ENCODE measurements around the gene MGAT2. TPM values are rescaled to one million over a fixed set of nuclear protein-coding genes. Genes with fewer than 3 reads are reported as not detected.
"Not testable (repeated sequence)": the region's sequence is repeated elsewhere in the genome, so short reads cannot be mapped to it uniquely, and the experiment has no call there.

MGAT2 gene
- polyA plus RNA-seq, 3 donors = 17.4 to 29.3 (median 20.6) TPM

DNA sequence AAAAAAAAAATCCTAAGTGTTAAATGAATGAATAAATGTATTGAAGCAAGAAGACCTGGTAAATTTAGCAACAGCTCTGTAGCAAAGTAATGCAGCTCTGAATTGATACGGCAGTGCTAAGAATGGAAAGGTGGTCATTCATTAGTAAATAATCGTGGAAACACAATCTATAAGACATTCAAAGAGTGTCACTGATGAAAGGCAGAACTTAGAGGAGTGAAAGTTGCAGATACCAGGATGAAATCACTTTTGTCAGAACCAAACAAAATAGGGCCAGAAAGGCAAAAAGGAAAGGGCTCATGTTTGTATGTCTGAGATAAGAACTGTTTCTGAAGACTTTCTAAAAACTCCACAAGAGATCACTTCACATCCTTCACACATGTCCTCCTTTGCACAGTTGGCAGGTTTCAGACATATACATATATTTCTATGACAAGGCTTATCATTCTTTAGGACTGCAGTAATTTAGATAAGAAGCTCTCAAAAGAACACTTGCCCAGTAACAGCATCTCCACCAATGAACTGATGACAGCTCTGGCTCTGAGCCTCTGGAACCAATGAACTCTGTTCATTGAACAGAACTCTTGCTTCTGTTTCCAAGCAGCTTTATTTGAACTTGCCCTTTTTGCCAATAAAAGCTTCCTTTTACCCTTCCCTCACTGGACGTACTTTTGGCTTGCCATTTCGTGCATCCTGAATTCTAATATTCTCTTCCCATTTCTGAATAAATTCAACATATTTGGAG lies 26.1 kb upstream of the MGAT2 start:
- no peak for DNase-seq

- DNase-seq = no peak
Measured at GRCh38 chr14:49598189-49598484, 22.5 kb upstream of the MGAT2 start.

GRCh38 chr14:49598485-49599300 lies 21.9 kb upstream of the MGAT2 start, which contains the start of gene LRR1:
TSS of gene LRR1 (plus strand) at chr14:49598940. CDS start at chr14:49599021, 81 bp downstream.
- peak; percentile 83 for DNase-seq

DNA sequence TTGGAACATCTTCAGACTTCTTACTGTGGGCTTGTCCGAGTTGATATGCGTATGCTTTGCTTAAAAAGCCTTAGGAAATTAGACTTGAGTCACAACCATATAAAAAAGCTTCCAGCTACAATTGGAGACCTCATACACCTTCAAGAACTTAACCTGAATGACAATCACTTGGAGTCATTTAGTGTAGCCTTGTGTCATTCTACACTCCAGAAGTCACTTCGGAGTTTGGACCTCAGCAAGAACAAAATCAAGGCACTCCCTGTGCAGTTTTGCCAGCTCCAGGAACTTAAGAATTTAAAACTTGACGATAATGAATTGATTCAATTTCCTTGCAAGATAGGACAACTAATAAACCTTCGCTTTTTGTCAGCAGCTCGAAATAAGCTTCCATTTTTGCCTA lies 13.0 kb upstream of the MGAT2 start:
- DNase-seq = no peak

DNA sequence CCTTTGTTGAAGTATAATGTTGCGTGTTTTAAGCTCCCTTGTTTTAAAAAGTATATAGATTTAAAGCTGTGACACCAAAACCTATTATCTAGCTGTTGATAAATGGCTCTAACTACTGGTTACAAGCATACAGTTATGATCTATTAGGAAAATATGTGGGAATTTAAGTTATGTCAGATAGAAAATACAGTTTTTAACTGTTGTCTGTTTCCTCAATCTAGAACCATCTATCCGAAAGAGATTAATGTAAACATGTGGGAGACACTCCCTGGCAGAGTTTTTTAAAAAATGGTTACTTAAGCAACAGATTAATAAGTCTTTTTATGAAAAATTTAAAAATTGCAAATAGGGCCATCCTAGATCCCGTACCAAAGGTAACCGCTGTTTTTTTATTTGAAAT lies 8.3 kb upstream of the MGAT2 start:
- no peak for DNase-seq

DNA sequence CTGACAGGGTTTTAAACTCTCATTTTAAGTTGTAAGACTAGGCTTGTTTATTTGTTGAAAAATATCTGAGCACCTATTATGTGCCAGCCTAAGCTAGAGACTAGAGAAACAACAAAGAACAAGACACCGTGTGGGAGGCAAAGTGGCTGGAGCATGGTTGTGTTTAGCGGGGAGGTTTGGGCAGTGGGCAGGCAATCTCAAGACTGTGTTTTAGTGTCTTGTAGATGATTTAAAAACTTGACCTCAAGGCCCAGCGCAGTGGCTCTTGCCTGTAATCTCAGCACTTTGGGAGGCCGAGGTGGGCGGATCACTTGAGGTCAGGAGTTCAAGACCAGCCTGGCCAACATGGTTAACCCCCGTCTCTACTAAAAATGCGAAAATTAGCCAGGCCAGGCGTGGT lies 7.9 kb upstream of the MGAT2 start:
- DNase-seq = no peak

- DNase-seq = no peak
Measured at GRCh38 chr14:49614196-49614595, 6.4 kb upstream of the MGAT2 start.

GRCh38 chr14:49615776-49616175 lies 4.8 kb upstream of the MGAT2 start:
- no peak for DNase-seq

DNA sequence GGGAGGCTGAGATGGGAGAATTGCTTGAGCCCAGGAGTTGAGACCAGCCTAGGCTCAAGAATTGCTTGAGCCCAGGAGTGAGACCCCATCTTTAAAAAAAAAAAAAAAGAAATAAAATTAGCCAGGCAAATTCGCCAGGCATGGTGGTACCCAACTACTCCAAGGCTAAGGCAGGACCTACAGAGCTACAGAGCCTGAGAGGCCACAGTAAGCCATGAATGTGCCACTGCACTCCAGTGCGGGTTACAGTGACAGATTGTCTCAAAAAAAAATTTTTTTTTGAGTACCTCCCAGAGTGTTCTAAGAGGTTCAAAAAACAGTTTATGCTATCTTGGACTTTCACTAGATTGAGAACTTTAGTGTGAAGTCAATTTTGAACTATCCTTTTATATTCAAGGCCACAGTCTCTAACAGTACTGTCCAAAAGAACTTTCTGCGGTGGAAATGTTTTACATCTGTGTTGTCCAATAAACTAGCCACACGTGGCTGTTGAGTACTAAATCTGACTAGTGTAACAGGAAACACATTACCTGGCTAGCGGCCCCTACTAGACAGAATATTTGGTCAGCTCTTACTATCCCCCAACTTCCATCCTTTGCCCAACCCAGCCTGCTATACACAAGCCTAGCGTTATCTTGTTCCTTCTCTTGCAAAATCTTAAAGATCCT lies 2.6 kb upstream of the MGAT2 start:
- no peak for DNase-seq

- not testable (repeated sequence) for DNase-seq
Measured at GRCh38 chr14:49619273-49619672, 1.3 kb upstream of the MGAT2 start.

DNA sequence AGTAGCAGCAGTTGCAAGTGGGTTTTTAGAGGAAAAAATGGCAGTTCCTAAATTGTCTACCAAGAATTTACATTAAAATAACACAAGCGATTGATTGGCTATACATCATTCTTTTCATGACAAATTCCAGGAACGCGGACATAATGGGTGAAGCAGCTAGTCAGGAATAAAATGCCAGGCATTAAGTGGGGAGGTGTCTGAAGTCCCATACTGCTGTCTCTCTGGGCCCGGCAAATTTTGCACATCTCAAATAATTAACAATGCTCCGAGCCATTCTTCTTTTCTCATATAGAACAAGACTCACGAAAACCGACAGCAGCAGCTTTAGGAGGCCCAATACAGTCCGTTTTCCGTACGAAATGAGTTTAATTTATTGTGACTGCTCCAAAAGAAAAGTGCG lies 869 bp upstream of the MGAT2 start:
- DNase-seq = no peak

GRCh38 chr14:49621114-49621881 lies 699 bp downstream of the MGAT2 start:
- DNase-seq = peak; percentile 67

GRCh38 chr14:49622022-49622607 lies 1.5 kb downstream of the MGAT2 start:
- no peak for DNase-seq

GRCh38 chr14:49623387-49623786 lies 2.8 kb downstream of the MGAT2 start:
- no peak for DNase-seq

- DNase-seq = no peak
Measured at GRCh38 chr14:49623941-49624839, 3.6 kb downstream of the MGAT2 start.

DNA sequence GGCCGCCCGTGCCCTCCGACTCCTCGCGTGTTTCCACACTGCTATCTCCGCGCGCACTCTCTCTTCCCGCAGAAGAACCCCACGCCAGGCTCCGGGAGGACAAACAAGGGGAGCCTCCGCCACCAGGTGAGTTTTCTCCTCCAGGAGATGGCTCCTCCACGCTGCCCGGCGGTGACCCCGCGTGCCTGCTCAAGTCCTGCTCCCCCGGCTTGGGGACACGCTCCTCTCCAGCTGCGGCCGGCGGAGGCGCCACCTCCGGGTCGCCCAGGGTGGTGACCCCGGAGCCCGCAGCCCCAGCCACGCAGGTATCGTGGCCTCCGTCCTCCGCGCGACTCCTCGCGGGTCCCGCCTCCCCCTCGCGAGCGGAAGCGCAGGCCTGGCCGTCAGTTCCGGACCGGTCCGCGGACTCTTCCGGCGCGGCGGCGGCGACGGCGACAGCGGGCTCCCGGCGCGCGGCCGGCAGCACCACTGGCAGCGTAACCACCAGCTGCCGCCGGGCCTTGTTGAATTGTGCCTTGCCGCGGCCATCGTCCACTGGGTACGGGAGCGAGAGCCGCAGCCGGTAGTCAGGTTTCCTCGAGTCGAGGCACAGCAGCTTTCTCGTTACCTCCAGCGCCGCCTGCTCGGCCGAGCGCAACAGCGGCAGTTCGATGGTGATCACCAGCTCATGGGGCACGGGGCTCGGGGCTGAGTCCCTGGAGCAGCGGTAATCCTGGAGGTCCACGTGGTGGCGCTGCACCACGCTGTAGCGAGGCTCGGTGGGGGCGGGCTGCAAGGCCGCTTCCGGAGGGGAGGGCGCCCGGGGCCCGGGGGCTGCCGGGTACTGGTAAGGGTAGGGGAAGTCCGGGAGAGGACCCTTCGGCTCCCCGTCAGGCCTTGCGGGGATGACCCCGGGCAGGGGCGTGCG lies 13.3 kb downstream of the MGAT2 start:
- DNase-seq = peak; percentile 96

DNA sequence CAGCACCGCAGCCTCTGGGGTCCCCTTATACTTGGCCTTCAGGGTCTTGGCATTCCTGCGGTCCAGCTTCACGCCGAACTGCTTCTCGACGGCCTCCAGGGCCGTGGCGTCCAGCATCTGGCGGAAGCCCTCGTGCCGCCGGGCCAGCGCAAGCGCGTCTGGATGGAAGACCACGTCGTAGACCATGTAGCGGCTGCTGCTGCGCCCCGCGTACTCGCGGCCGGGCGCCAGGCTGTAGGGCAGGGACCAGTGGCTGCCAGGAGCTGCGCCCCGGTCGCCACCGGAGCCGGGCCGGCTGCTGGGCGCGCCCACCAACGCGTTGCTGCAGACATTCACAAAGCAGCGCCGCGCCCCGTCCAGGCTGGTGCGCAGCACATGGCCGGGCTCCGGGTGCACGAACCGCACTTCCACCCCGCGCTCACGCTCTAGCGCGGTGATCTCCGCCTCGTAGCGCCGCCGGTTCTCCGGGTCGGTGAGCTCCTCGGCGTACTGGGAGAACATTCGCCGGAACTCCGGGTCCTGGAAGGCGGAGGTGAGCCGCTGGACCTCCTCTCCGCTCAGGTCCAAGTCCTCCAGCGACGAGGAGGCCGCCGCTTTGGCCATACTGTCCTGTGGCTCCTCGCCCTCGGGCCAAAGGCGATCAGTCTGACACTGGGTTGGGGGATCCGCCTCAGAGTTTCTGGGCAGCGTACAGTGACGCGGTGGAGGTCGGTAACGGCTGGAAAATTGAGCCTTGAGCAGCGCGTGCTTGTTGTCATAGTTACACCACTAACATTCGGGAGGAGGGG lies 14.1 kb downstream of the MGAT2 start, which contains the start of gene DNAAF2:
Gene DNAAF2 (minus strand): TSS at position 698 of the 788 bp plus-strand sequence. CDS start 95 bp downstream, at position 603.
- DNase-seq = peak; percentile 88

- DNase-seq = no peak
Measured at GRCh38 chr14:49636866-49637265, 16.3 kb downstream of the MGAT2 start.
